ENCODE results near the gene ARHGAP26. TPM values are rescaled to one million over a fixed set of nuclear protein-coding genes. Genes with fewer than 3 reads are reported as not detected.

The ARHGAP26 gene
- polyA plus RNA-seq, 1 donor from 2014 or later: 0.83 TPM

- Histone ChIP-seq H3K27me3 (ENCODE audit: insufficient read depth, low read depth, low read length) (no peaks in the 10 kb centered on the region), H2AFZ (ENCODE audit: low read depth, low read length) (no peak overlapping the region), H3K9ac (ENCODE audit: low read length) (no peak overlapping the region), H3K9me3 (ENCODE audit: low read length) (no peaks in the 10 kb centered on the region), H3K79me2 (replicated peaks; ENCODE audit: insufficient read depth, low read length) (no peaks in the 10 kb centered on the region), H3K4me2 (ENCODE audit: low read length) (no peak overlapping the region), H4K20me1 (ENCODE audit: insufficient read depth) (no peaks in the 10 kb centered on the region), H3K27ac (ENCODE audit: low read length) (no peak overlapping the region), H3F3A (ENCODE audit: insufficient read depth, low read length, poor library complexity, severe bottlenecking) (no peaks in the 10 kb centered on the region), H3K9me2 (ENCODE audit: insufficient read depth, low read length) (no peaks in the 10 kb centered on the region), H3K36me3 (ENCODE audit: insufficient read depth, low read length) (no peaks in the 10 kb centered on the region), H3K4me3 (ENCODE audit: low read length) (no peak overlapping the region)
- no peak for TF ChIP-seq EP300 (conservative IDR thresholded peaks at IDR 0.05; ENCODE audit: poor library complexity, severe bottlenecking)
- TF ChIP-seq SMC3 (conservative IDR thresholded peaks at IDR 0.05; ENCODE audit: poor library complexity): no peak
- no peak for TF ChIP-seq MXI1 (conservative IDR thresholded peaks at IDR 0.05; ENCODE audit: poor library complexity, severe bottlenecking)
- no peak for TF ChIP-seq POLR2AphosphoS5 (IDR thresholded peaks at IDR 0.05)
- no peak for TF ChIP-seq TAF1 (IDR thresholded peaks at IDR 0.05; ENCODE audit: low read depth)
- TF ChIP-seq REST (IDR thresholded peaks at IDR 0.05; ENCODE audit: borderline replicate concordance): no peak
- TF ChIP-seq EZH2 (IDR thresholded peaks at IDR 0.05; ENCODE audit: borderline replicate concordance, insufficient read depth, low read length, poor library complexity, severe bottlenecking): no peak
- TF ChIP-seq CTCF (IDR thresholded peaks at IDR 0.05; ENCODE audit: poor library complexity, severe bottlenecking): no peak
- TF ChIP-seq RAD21 (conservative IDR thresholded peaks at IDR 0.05): no peak
Observed at GRCh38 chr5:143215690-143216089, 445.5 kb downstream of the ARHGAP26 start.

GRCh38 chr5:143216211-143216610 is 446.0 kb downstream of the ARHGAP26 start:
- TF ChIP-seq EP300 (conservative IDR thresholded peaks at IDR 0.05; ENCODE audit: poor library complexity, severe bottlenecking): no peak
- TF ChIP-seq RAD21 (conservative IDR thresholded peaks at IDR 0.05): no peak
- no peak for TF ChIP-seq EZH2 (IDR thresholded peaks at IDR 0.05; ENCODE audit: borderline replicate concordance, insufficient read depth, low read length, poor library complexity, severe bottlenecking)
- no peak for TF ChIP-seq REST (IDR thresholded peaks at IDR 0.05; ENCODE audit: borderline replicate concordance)
- no peak for TF ChIP-seq MXI1 (conservative IDR thresholded peaks at IDR 0.05; ENCODE audit: poor library complexity, severe bottlenecking)
- TF ChIP-seq CTCF (IDR thresholded peaks at IDR 0.05; ENCODE audit: poor library complexity, severe bottlenecking): no peak
- TF ChIP-seq SMC3 (conservative IDR thresholded peaks at IDR 0.05; ENCODE audit: poor library complexity): no peak
- Histone ChIP-seq H3K4me3 (ENCODE audit: low read length) (no peak overlapping the region), H3K9ac (ENCODE audit: low read length) (no peak overlapping the region), H3F3A (ENCODE audit: insufficient read depth, low read length, poor library complexity, severe bottlenecking) (no peaks in the 10 kb centered on the region), H3K36me3 (ENCODE audit: insufficient read depth, low read length) (no peaks in the 10 kb centered on the region), H2AFZ (ENCODE audit: low read depth, low read length) (no peak overlapping the region), H3K27ac (ENCODE audit: low read length) (no peak overlapping the region), H3K79me2 (replicated peaks; ENCODE audit: insufficient read depth, low read length) (no peaks in the 10 kb centered on the region), H4K20me1 (ENCODE audit: insufficient read depth) (no peaks in the 10 kb centered on the region), H3K9me2 (ENCODE audit: insufficient read depth, low read length) (no peaks in the 10 kb centered on the region), H3K27me3 (ENCODE audit: insufficient read depth, low read depth, low read length) (no peaks in the 10 kb centered on the region), H3K4me2 (ENCODE audit: low read length) (no peak overlapping the region), H3K9me3 (ENCODE audit: low read length) (no peaks in the 10 kb centered on the region)
